Left ventricle myocardium superior (tissue), 1 donor: ENCODE results near the gene EFNA5. TPM values are rescaled to one million over a fixed set of nuclear protein-coding genes. Genes with fewer than 3 reads are reported as not detected.
"Not testable (repeated sequence)": the region's sequence is repeated elsewhere in the genome, so short reads cannot be mapped to it uniquely, and the experiment has no call there.

Experiments used
- ATAC-seq: fragments of 200-7000 bp; cut with Tn5 transposase; one replicate; pipeline ENCODE4 v1.9.1; 2020; ENCODE audit warnings: mild to moderate bottlenecking, moderate library complexity
- DNase-seq: peaks from one replicate; pipeline ENCODE4 v3.0.0-alpha.2; 2020
- intact Hi-C: fragments of 100-400 bp; cut with micrococcal nuclease; formaldehyde crosslinking; loops from one replicate; pipeline ENCODE4 v1.11.0; 2022
- total RNA-seq: library from RNA; stranded (reverse); fragmentation: NEBNext Ultra II Directional; extraction: Animal tissue kit (Norgen Biotek cat#: 25700); gene quantifications from one replicate; pipeline ENCODE4 v1.2.1, GENCODE V29; 2021
- donor health status: DM: no; HTN: yes; CAD: no; lungs with severe emphysema.

Gene EFNA5
- total RNA-seq, 1 donor from 2014 or later: 36.4 TPM

DNA sequence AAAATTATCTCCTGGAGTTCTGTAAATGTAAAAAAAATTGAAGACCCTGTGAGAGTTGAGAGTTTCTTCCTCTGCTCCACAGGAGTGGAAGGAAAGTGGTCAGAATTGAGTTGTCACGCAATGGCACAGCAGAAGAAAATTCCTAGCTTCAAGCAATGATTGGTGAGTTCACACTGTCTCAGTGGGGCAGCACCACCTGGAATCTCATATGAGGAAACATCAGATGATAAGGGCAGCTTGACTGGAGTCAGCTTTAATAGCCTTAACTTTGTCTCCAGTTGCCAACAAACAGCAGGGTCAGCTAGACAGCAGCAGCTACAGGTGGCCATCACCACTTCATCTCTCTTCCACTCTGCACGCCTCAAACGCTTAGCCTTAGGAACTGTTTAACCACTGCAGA lies 211.1 kb downstream of the EFNA5 start:
- intact Hi-C loops: no loop called here
- ATAC-seq (no peak), DNase-seq (no peak)

DNA sequence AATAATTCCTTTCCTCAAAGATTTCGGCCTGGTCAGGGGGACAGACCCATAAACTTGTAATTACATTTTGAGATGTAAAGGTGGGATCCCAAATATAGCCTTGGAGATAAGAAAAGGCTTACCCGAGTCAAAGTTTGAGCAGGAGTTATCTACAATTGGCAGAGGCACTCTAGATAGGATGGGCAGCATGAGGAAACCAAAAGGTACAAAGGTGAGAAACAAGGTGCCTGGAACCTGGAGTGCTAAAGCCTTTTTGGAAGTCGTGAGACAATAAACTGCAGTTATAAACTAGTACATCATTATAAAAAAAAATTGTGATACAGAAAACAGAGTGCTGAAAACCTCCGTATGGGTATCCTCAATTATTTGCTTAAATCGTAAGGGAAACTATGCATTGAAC lies 212.4 kb downstream of the EFNA5 start:
- ATAC-seq (no peak), DNase-seq (no peak)
- intact Hi-C loops: no loop called here

DNA sequence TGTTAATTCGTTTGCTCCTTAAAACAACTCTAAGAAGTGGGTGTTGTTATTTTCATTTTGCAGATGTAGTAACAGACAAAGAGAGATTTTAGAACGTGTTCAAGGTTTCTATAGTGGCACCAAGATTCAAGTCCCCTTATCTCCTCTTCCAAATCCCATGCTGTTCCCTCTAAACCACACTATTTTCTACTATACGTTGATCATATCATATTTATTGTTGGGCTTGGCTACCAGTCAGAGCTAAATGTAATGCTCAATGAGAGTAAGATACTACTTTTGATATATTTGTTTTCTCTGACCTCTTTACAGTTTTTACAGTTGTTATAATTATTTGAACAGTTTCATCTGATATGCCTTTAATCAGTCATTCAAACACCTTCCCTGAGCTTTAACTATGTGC lies 212.9 kb downstream of the EFNA5 start:
- DNase-seq: no peak
- intact Hi-C loops: no loop called here
- ATAC-seq: no peak

DNA sequence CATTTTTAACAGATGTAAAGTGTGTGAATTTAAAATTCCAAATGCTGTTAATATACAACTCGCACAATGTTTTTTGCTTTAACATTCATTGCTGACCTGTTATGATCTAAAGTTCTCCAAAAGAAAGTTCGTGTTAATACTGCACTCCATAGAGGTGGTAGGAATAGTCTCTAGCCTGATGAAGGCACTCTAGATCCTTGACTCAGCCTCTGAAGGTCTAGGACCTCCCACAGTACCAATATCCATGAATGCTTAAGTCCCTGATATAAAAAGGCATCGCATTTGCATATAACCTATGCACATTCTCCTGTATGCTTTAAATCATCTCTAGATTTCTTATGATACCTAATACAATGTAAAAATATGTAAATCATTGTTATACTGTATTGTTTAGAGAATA lies 213.6 kb downstream of the EFNA5 start:
- no peak for DNase-seq
- intact Hi-C loops: no loop called here
- ATAC-seq: no peak

DNA sequence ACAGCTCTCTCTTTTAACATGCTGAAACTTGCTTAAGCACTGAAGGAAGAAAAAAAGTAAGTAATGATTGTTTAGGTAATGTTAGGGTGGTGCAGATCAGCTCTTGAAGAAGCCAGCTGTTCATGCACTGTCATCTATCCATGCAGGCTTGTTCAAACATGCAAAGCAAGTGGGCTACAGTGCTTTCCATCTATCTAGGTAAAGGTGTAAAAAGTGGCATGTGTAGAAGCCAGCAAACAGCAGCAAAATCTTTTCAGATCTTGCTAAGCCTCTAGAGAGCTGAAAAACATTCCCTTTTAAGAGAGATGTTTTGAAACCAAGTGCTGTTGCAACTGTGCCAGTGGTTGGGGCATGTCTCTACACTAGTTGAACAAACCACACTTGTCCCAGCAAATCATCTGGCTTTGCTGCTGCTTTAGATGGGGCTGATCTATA lies 214.4 kb downstream of the EFNA5 start:
- intact Hi-C loops: no loop called here
- no peak for DNase-seq
- no peak for ATAC-seq

DNA sequence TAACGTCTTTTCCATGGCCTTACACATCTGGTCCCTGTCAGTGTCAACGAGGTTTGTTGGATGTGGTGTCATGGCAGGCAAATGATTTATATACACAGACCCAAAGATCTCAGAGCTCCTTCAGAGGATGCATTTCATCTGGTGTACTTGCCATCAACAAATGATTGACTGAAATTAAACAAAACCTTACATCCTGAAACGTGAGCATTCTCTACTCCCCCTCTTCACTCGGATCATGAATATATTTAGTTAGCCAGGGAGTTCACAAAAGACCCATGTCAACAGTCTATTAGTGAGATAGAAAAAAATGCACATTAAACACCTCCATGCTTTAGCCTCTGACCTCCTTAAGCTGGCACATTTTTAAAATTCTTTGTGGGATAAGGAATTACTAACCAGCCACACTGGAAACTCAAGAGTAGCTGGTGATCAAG lies 215.6 kb downstream of the EFNA5 start:
- ATAC-seq (no peak), DNase-seq (no peak)
- intact Hi-C loops: no loop called here

DNA sequence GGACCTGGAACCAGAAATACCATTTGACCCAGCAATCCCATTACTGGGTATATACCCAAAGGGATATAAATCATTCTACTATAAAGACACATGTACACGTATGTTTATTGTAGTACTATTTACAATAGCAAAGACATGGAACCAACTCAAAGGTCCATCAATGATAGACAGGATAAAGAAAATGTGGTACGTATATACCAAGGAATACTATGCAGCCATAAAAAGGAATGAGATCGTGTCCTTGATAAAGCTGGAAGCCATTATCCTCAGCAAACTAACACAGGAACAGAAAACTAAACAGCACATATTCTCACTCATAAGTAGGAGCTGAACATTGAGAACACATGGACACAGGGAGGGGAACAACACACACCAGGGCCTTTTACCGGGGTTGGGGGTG lies 218.9 kb downstream of the EFNA5 start:
- ATAC-seq, DNase-seq, intact Hi-C loops: not testable (repeated sequence)

DNA sequence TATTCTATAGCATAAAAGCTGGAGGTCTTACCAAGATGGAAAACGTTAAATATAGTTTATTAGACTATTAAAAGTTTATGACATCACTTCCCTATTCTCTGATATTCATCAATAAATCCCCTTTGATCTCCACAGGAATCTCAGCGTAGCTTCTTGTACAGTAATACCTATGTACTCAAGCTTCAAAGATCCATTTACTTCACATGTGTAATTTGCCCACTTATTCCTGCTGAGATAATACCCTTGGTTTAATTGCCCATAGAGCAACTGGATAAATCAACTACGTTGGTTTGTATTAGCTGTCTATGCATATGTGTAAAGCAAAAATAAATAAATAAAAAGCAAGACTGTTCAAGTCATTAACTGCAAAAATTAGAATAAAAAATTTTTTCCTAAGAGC lies 219.7 kb downstream of the EFNA5 start:
- intact Hi-C loops: no loop called here
- DNase-seq (no peak), ATAC-seq (no peak)

DNA sequence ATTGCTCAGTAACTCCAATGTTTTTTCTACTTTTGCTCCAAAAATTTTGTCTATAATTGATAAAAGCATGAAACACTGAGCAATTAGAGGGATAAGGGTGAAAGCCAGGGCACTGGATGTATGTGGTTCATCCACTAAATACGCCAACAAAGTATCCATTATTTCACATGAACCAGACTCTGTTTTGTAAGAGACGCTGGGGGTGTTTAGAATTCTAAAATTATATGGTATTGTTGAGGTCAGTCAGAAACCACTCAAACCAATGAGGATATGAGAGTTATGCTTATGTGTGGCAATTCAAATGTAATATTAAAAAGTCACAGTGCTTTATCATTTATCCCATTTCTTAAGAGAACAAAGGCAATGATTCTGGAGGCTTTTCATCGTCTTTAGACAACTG lies 220.2 kb downstream of the EFNA5 start:
- ATAC-seq: no peak
- no peak for DNase-seq
- intact Hi-C loops: no loop called here

DNA sequence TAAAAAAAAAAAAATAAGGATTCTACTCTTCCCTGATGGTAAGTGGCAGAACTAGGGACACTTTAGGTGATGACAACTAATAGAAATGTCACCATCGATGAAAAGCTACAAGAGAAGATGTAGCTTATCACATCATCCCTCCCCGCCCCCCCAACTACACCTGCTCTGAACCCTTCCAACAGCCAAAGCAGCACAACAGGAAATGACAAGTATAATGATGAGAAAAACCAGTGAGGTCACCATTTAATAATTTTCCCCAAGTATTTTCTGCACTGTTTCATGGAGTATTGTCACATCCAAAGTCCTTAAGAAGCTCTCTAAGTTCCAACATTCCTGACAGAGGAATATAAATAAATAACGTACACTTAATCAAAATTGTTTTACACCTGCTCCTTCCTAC lies 221.4 kb downstream of the EFNA5 start:
- ATAC-seq (no peak), DNase-seq (no peak)
- intact Hi-C loops: no loop called here

DNA sequence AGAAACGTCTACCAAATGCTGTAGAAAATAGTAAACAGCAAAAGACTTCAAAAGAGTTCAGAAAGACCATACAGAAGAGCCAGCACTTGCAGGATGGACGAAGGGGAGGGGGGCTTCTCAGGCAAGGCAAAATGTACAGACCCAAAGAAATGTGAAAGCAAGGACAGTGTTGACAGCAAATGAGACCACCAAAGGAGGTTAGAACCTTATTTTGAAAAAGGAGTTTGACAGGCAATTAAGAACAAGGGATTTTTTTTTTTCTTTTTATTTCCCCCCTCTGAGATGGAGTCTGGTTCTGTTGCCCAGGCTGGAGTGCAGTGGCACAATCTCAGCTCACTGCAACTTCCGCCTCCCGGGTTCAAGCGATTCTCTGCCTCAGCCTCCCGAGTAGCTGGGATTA lies 223.2 kb downstream of the EFNA5 start:
- ATAC-seq (no peak), DNase-seq (no peak)
- intact Hi-C loops: no loop called here

DNA sequence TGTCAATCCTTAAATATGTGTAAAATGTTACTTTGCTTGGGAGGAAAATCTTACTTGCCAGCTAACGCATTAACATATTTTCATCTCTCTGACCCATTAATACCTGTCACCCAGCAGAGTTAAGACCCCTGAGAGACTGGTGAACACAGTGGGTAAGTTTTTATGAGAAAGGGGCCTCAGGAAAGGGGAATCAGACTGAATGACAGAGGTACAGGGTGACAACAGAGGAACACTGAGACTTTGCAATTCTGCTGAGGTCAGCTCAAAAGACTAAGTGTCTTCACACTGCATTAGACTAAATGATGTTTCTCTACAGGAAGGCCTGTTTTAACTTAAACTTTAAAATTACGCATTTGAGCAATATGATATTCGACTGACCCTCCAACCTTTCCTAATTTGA lies 223.8 kb downstream of the EFNA5 start:
- ATAC-seq (no peak), DNase-seq (no peak)
- intact Hi-C loops: no loop called here

DNA sequence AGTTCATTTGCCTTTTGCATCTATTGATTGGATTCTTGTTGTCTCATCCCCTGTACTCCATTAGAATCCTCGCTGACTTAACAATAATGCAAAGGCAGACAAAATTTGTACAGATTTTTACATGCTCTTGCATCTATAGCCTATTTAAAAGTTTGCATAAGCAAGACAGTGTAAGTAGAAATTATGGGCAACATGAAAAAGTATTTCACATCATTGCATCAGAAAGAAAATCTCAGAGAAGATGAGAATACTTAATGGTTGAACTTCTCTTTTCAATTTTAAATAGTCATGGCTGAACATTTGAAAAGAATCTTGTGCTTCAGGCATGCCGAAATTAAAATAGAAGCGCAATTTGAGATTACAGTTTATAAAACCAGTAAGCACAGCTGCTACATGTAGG lies 226.4 kb downstream of the EFNA5 start:
- DNase-seq (no peak), ATAC-seq (no peak)
- intact Hi-C loops: no loop called here

DNA sequence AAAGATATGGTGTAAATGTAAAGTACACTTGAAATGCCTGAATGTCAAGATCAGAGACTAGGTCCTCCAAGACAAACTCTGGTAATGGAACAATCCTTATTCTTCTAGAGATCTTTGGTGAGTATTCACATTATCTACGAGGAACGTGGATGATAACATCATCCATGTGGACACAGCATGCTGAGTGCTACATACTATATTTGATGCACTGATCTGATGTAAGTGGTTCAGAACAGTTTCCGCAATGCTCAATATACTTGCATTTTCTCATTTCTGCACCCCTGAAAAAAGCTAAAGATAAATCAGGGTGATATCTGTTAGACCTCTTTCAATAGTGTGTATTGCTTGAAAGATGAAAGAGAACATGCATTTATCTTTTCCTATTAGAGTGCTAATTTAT lies 226.8 kb downstream of the EFNA5 start:
- ATAC-seq (no peak), DNase-seq (no peak)
- intact Hi-C loops: no loop called here

DNA sequence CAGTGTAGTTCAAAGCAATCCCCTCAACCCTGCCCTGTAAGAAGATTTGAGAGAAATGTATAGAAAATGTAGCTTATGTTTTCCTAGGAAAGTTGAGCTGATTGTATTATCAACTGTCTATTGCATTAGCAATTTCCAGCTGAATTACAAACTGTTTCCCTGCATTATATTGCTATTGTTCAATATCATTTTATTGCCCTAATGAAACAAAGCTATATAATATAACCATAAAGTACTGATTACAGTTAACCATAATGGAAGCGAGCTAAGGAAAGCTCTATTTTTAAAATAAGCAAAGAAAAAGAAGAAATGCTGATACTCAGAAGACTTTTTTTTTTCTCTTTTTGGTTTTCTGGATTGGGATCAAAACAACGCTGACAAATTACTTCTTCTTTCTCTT lies 228.3 kb downstream of the EFNA5 start:
- ATAC-seq (no peak), DNase-seq (no peak)
- intact Hi-C loops: no loop called here

DNA sequence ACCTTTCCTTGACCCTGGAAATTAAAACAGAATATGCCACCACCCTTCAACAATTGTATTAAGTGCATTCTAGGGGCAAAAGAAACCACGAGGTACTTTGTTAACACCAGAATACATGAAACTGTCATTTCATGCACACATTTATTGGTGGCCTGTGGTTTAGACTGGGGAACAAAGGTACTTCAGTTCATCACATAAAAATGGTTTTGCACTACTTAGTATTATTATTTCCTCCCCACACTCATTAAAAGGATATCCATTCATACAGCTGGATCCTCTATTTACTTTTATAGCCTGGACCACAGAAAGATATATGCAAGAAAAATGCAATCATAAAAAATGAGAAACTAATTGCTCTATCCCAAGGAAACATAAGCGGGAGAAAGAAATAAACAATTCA lies 230.9 kb downstream of the EFNA5 start:
- ATAC-seq (no peak), DNase-seq (no peak)
- intact Hi-C loops: no loop called here

DNA sequence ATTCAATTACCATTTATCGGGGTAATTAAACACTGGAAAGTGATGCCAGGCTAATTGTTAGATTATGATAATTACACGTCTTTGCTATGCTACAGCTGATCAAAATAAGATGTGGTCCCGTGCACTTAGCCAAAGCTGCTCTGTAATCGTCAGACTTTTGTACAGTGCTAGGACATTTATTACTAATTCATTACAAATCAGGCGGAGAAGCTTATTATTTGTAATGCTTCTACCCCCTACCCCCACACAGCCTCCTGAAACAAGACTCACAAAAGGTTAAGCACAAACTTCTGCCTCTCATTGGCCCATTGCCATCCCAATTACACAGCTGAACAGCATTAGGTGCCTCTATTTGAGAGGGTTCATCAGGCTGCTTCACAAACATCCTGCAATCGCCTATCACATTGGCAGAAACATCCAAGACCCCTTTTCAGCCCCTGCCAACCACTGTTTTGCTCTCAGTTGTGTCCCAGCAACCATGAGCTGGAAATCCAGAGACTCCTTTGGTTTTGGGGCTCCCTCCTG lies 232.7 kb downstream of the EFNA5 start:
- DNase-seq: no peak
- intact Hi-C loops: no loop called here
- ATAC-seq: no peak

DNA sequence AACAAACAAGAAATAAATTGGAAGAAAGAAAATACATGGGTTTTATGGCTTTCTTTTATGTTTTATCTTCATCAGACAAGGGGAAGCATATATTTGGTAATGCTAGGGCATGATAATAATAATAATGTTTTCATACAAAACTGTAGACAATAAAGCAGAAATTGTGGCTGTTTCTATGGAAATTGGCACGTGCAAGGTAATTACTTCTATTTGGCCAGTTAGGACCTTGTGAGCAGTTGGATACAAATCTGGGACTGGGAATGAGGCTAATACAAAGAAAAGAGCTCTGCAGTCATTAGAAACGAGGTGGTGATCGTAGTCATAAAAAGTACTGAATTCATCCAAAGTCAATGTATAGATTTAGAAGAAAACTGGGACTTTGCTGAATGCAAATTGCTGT lies 233.6 kb downstream of the EFNA5 start:
- intact Hi-C loops: no loop called here
- DNase-seq (no peak), ATAC-seq (no peak)

DNA sequence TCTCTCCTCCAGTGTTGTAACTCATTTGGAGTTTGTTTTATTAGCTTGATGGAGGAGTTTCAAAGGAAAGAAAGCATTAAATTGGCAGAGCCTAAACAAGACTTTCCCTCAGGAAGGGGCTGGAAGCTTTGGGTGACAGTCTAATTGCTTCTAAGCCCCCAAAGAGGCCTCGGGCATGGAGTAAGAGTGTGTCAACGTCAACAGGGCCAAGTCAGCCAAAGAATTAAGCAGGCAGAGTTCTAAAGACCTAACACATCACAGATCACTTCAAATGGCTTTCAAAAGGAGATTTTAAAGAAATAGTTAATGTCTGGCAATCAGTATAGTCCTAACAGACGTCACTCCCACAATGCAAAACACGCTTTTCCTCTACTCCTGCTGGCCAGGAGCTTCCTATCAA lies 234.5 kb downstream of the EFNA5 start:
- DNase-seq (no peak), ATAC-seq (no peak)
- intact Hi-C loops: no loop called here

DNA sequence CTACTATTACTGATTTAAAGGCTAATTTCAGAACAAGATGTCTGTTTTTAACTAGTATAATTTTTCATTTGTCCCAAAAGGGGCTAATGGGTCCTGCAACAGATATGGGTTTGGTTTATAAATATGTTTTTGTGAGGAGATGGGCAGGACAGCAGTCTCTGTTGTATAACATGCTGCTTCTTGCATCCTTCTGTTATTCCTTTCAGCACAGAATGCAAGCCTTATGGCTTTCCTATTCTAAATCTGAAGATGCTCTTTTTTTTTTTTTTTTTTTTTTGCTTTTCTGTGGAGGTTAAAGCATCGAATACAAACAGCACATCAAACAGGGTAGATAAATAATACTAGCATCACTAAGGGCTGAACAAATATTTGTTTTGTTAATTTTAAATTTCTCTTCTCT lies 235.7 kb downstream of the EFNA5 start:
- intact Hi-C loops: no loop called here
- ATAC-seq (no peak), DNase-seq (no peak)

DNA sequence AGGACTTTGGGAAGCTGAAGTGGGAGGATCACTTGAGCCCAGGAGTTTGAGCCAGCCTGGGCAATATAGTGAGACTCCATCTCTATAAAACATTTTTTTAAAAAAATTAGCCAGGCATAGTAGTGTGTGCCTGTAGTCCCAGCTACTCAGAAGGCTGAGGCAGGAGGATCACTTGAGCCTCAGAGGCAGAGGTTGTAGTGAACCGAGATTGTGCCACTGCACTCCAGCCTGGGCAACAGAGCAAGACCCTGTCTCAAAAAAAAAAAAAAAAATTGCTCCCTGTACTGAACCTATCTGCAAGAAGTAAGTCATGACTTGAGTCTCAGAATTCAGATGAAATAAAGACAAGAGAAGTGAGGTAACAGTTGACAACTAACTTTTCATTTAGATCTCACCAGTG lies 237.1 kb downstream of the EFNA5 start:
- intact Hi-C loops, ATAC-seq, DNase-seq: not testable (repeated sequence)

DNA sequence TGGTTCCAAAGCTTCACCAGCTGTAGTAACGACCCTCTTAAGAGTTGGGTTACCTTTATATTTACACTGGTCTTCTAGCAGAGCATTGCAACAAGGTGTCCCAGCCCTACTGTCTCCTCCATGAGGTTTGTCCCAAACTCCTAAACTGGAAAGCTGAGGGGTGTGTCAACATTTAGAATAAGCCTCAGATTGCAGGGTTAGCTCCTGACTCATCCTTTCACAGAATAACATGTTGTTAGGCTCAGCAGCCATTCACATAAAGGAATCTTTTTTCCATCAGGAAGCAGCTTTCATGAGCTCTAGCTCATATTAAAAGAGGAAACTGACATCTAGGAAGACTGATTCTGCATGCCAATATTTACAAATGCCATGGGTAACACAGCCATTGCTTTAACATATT lies 238.7 kb downstream of the EFNA5 start:
- DNase-seq: no peak
- intact Hi-C loops: no loop called here
- ATAC-seq: peak; percentile 50
